H9 (cell line): ENCODE data around the gene SDK1. TPM values are rescaled to one million over a fixed set of nuclear protein-coding genes. Genes with fewer than 3 reads are reported as not detected.

Source experiments
- DNase-seq: peaks from one replicate; pipeline ENCODE4 v3.0.0-alpha.2; 2017
- H2AFZ ChIP-seq: one replicate; pipeline ENCODE4 v1.6.1; 2013; ENCODE audit warnings: mild to moderate bottlenecking, low read length, control low read depth, moderate library complexity
- H2AK5ac ChIP-seq: 2 replicates; pipeline ENCODE4 v1.6.1; 2013; ENCODE audit warnings: low read length, control low read depth, mixed read lengths; ENCODE audit not compliant: insufficient read length
- H2BK120ac ChIP-seq: one replicate; pipeline ENCODE4 v1.6.1; 2013; ENCODE audit warnings: low read depth, mild to moderate bottlenecking, low read length, control low read depth, inconsistent platforms; ENCODE audit not compliant: poor library complexity, severe bottlenecking
- H2BK12ac ChIP-seq: 2 replicates; pipeline ENCODE4 v1.6.1; 2013; ENCODE audit warnings: low read length, control low read depth, mixed read lengths, low read depth; ENCODE audit not compliant: insufficient read length
- H2BK15ac ChIP-seq: 2 replicates; pipeline ENCODE4 v1.6.1; 2013; ENCODE audit warnings: low read depth, low read length, control low read depth
- H2BK20ac ChIP-seq: one replicate; pipeline ENCODE4 v1.6.1; 2013; ENCODE audit warnings: low read depth, mild to moderate bottlenecking, low read length, control low read depth, inconsistent platforms; ENCODE audit not compliant: poor library complexity, severe bottlenecking
- H2BK5ac ChIP-seq: 2 replicates; pipeline ENCODE4 v1.6.1; 2013; ENCODE audit warnings: low read length, control low read depth, mixed read lengths; ENCODE audit not compliant: insufficient read length
- H3K14ac ChIP-seq: 2 replicates; pipeline ENCODE4 v1.6.1; 2013; ENCODE audit warnings: low read length, control low read depth; ENCODE audit not compliant: insufficient read depth
- H3K18ac ChIP-seq: 2 replicates; pipeline ENCODE4 v1.6.1; 2013; ENCODE audit warnings: low read depth, mild to moderate bottlenecking, mixed read lengths, low read length, control low read depth; ENCODE audit not compliant: insufficient read length
- H3K23ac ChIP-seq: 2 replicates; pipeline ENCODE4 v1.6.1; 2013; ENCODE audit warnings: low read length, control low read depth, mixed read lengths, low read depth; ENCODE audit not compliant: insufficient read length
- H3K23me2 ChIP-seq: 2 replicates; pipeline ENCODE4 v1.6.1; 2013; ENCODE audit warnings: low read depth, mild to moderate bottlenecking, mixed read lengths, low read length, control low read depth; ENCODE audit not compliant: insufficient read length, poor library complexity, severe bottlenecking
- H3K27ac ChIP-seq: 2 replicates; pipeline ENCODE4 v1.5.1; 2013; ENCODE audit warnings: low read length, control low read depth, mixed read lengths, low read depth; ENCODE audit not compliant: insufficient read length
- H3K27me3 ChIP-seq: 2 replicates; pipeline ENCODE4 v1.6.1; 2013; ENCODE audit warnings: low read length, control low read depth, inconsistent platforms; ENCODE audit not compliant: insufficient read depth
- H3K4ac ChIP-seq: 2 replicates; pipeline ENCODE4 v1.6.1; 2013; ENCODE audit warnings: low read depth, mild to moderate bottlenecking, control low read depth, inconsistent platforms, low read length, moderate library complexity
- H3K4me1 ChIP-seq: 2 replicates; pipeline ENCODE4 v1.6.1; 2013; ENCODE audit warnings: low read length, control low read depth, inconsistent platforms; ENCODE audit not compliant: insufficient read depth
- H3K4me2 ChIP-seq: 2 replicates; pipeline ENCODE4 v1.6.1; 2013; ENCODE audit warnings: low read length, control low read depth, mixed read lengths; ENCODE audit not compliant: insufficient read length, insufficient read depth
- H3K56ac ChIP-seq: 2 replicates; pipeline ENCODE4 v1.6.1; 2013; ENCODE audit warnings: low read depth, mild to moderate bottlenecking, mixed read lengths, low read length, control low read depth; ENCODE audit not compliant: insufficient read length
- H3K79me1 ChIP-seq: 2 replicates; pipeline ENCODE4 v1.6.1; 2013; ENCODE audit warnings: low read depth, mild to moderate bottlenecking, moderate library complexity, low read length, control low read depth, inconsistent platforms; ENCODE audit not compliant: insufficient read depth, poor library complexity, severe bottlenecking
- H3K79me2 ChIP-seq: 2 replicates; pipeline ENCODE4 v1.6.1; 2013; ENCODE audit warnings: low read length, control low read depth, inconsistent platforms; ENCODE audit not compliant: insufficient read depth
- H3K9ac ChIP-seq: 2 replicates; pipeline ENCODE4 v1.6.1; 2013; ENCODE audit warnings: low read length, control low read depth, mixed read lengths; ENCODE audit not compliant: insufficient read length; ENCODE audit errors: extremely low read depth
- H3K9me3 ChIP-seq: one replicate; pipeline ENCODE4 v1.6.1; 2013; ENCODE audit warnings: low read depth, low read length, inconsistent platforms; ENCODE audit not compliant: control insufficient read depth
- H3T11ph ChIP-seq: one replicate; pipeline ENCODE4 v1.6.1; 2013; ENCODE audit warnings: mild to moderate bottlenecking, low read length, control low read depth, inconsistent platforms
- H4K20me1 ChIP-seq: one replicate; pipeline ENCODE4 v1.6.1; 2013; ENCODE audit not compliant: control insufficient read depth, insufficient read length, insufficient read depth
- H4K5ac ChIP-seq: 2 replicates; pipeline ENCODE4 v1.6.1; 2013; ENCODE audit warnings: low read depth, mild to moderate bottlenecking, mixed read lengths, low read length, control low read depth; ENCODE audit not compliant: insufficient read length
- H4K8ac ChIP-seq: replicated peaks from 2 replicates; pipeline ENCODE4 v1.6.1; 2013; ENCODE audit warnings: low read length, control low read depth, mixed read lengths, low read depth; ENCODE audit not compliant: insufficient read length
- H4K91ac ChIP-seq: 2 replicates; pipeline ENCODE4 v1.6.1; 2013; ENCODE audit warnings: low read depth, mild to moderate bottlenecking, moderate library complexity, mixed read lengths, low read length, control low read depth; ENCODE audit not compliant: insufficient read length
- H3K27ac Mint-ChIP-seq, 3 experiments: 2 replicates in 2 of 3; 3 replicates in 1 of 3; pipeline ENCODE4 v1.8.0; 2020 to 2021; ENCODE audit warnings: mixed read lengths in 3 of 3, mild to moderate bottlenecking in 1 of 3, moderate library complexity in 1 of 3
- H3K27me3 Mint-ChIP-seq: 2 replicates; pipeline ENCODE4 v1.8.0; 2021; ENCODE audit warnings: low read depth, mild to moderate bottlenecking, moderate library complexity, mixed read lengths
- H3K36me3 Mint-ChIP-seq, 3 experiments: 2 replicates in 2 of 3; 3 replicates in 1 of 3; pipeline ENCODE4 v1.8.0; 2020 to 2021; ENCODE audit warnings: low read depth in 3 of 3, mixed read lengths in 3 of 3; ENCODE audit not compliant: insufficient read depth in 1 of 3
- H3K4me1 Mint-ChIP-seq, 2 experiments: 2 replicates each; pipeline ENCODE4 v1.8.0; 2020; ENCODE audit warnings: mixed read lengths in 2 of 2
- H3K4me3 Mint-ChIP-seq, 2 experiments: 2 replicates in 1 of 2; 3 replicates in 1 of 2; pipeline ENCODE4 v1.8.0; 2020 to 2021; ENCODE audit warnings: mild to moderate bottlenecking in 2 of 2, mixed read lengths in 2 of 2, moderate library complexity in 1 of 2
- H3K9me3 Mint-ChIP-seq, 2 experiments: 2 replicates in 1 of 2; 3 replicates in 1 of 2; pipeline ENCODE4 v1.8.0; 2020; ENCODE audit warnings: mild to moderate bottlenecking in 2 of 2, mixed read lengths in 2 of 2, moderate library complexity in 1 of 2
- CTCF ChIP-seq: fragments of 200-600 bp; sonication (generic); conservative IDR thresholded peaks from 3 replicates; pipeline ENCODE4 v1.8.0; 2021; ENCODE audit warnings: antibody characterized with exemption, mild to moderate bottlenecking
- WGBS: extraction: QIAGEN DNeasy Blood & Tissue Kit; methylation state at CpG from one replicate; pipeline ENCODE4 v1.1.7; 2013; ENCODE audit warnings: missing lambda C conversion rate, low lambda C conversion rate, mixed read lengths; ENCODE audit not compliant: insufficient read length; ENCODE audit errors: extremely low coverage; 5-methylcytosine and 5-hydroxymethylcytosine counted together
- total RNA-seq: library from RNA; stranded (reverse); gene quantifications from 2 replicates; pipeline ENCODE4 v1.2.1, GENCODE V29; 2021

Gene SDK1
- total RNA-seq, 1 experiment from 2014 or later = 8.7 TPM

- no peak overlapping the region for H3K4me3 Mint-ChIP-seq
- Histone ChIP-seq H2AK5ac (no peak overlapping the region), H3K27ac (no peak overlapping the region), H4K5ac (no peak overlapping the region), H2BK12ac (no peak overlapping the region), H3K18ac (no peak overlapping the region), H3K14ac (no peak overlapping the region), H4K8ac (no peak overlapping the region), H2BK20ac (no peak overlapping the region), H3K56ac (no peak overlapping the region), H3K4me2 (no peak overlapping the region), H3K9me3 (no peaks in the 10 kb centered on the region), H2BK120ac (no peak overlapping the region), H3K27me3 (no peaks in the 10 kb centered on the region), H4K91ac (no peak overlapping the region), H3K4me1 (no peaks in the 10 kb centered on the region), H3K23ac (no peak overlapping the region), H3K9ac (no peak overlapping the region), H2AFZ (no peak overlapping the region), H3T11ph (no peak overlapping the region), H2BK5ac (no peak overlapping the region), H3K23me2 (no peaks in the 10 kb centered on the region), H4K20me1 (no peaks in the 10 kb centered on the region), H3K79me2 (no peaks in the 10 kb centered on the region), H3K79me1 (no peaks in the 10 kb centered on the region), H2BK15ac (no peak overlapping the region), H3K4ac (no peak overlapping the region)
- no peak overlapping the region for H3K27ac Mint-ChIP-seq
- WGBS = no CpG with 5 or more reads among the region's 12 CpGs
- no peaks in the 10 kb centered on the region for H3K4me1 Mint-ChIP-seq
- no peak for TF ChIP-seq CTCF
- H3K27me3 Mint-ChIP-seq = no peaks in the 10 kb centered on the region
- no peak for DNase-seq
- H3K36me3 Mint-ChIP-seq = no peaks in the 10 kb centered on the region; a peak in 1 of 7 replicates
- H3K9me3 Mint-ChIP-seq = no peaks in the 10 kb centered on the region; a peak in 1 of 5 replicates
Observed at GRCh38 chr7:4212376-4212775, 911.3 kb downstream of the SDK1 start.
